PC-9 (cell line): ENCODE measurements around the gene C9orf78.

ENCODE experiments used
- EZH2 ChIP-seq: fragments of 200-600 bp; sonication (generic); IDR thresholded peaks from 2 replicates; pipeline ENCODE4 v1.8.0; 2017; ENCODE audit warnings: antibody characterized with exemption, low read depth
- TF ChIP-seq, protein P1 (sequence below): fragments of 200-600 bp; sonication (generic); conservative IDR thresholded peaks from 2 replicates; pipeline ENCODE4 v1.6.1; 2017; ENCODE audit warnings: mixed run types, antibody characterized with exemption, mild to moderate bottlenecking, moderate library complexity

DNA sequence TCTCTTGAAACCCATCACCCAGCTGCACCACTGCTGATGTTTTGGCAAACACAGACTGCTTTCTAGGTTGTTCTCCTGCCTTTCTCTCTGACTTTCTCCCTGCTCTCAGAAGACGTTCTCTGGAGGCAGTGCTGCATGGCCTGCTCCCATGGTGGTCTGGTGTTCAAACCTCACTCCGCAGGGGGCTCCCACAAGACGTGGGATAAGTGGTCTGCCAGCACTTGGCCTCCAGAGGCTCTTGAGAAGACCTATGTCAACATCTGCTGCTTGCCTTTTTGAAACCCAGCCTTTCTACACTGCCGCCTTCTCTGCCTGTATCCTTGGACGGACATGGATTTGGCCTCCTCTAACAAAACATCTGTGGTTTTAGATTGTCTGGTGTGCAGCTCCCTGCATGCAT is 16.7 kb upstream of the C9orf78 start:
- TF ChIP-seq, protein P1, sequence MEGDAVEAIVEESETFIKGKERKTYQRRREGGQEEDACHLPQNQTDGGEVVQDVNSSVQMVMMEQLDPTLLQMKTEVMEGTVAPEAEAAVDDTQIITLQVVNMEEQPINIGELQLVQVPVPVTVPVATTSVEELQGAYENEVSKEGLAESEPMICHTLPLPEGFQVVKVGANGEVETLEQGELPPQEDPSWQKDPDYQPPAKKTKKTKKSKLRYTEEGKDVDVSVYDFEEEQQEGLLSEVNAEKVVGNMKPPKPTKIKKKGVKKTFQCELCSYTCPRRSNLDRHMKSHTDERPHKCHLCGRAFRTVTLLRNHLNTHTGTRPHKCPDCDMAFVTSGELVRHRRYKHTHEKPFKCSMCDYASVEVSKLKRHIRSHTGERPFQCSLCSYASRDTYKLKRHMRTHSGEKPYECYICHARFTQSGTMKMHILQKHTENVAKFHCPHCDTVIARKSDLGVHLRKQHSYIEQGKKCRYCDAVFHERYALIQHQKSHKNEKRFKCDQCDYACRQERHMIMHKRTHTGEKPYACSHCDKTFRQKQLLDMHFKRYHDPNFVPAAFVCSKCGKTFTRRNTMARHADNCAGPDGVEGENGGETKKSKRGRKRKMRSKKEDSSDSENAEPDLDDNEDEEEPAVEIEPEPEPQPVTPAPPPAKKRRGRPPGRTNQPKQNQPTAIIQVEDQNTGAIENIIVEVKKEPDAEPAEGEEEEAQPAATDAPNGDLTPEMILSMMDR = no peak
- no peak for TF ChIP-seq EZH2
